H9 (cell line): Measurements from ENCODE around the gene ACAD9. TPM values are rescaled to one million over a fixed set of nuclear protein-coding genes. Genes with fewer than 3 reads are reported as not detected.
A peak's percentile ranks its signal among the peaks of the same experiment; 100 is the strongest.

ENCODE experiments used
- DNase-seq: peaks from one replicate; pipeline ENCODE4 v3.0.0-alpha.2; 2017
- H2AFZ ChIP-seq: one replicate; pipeline ENCODE4 v1.6.1; 2013; ENCODE audit warnings: mild to moderate bottlenecking, low read length, control low read depth, moderate library complexity
- H2AK5ac ChIP-seq: 2 replicates; pipeline ENCODE4 v1.6.1; 2013; ENCODE audit warnings: low read length, control low read depth, mixed read lengths; ENCODE audit not compliant: insufficient read length
- H2BK120ac ChIP-seq: one replicate; pipeline ENCODE4 v1.6.1; 2013; ENCODE audit warnings: low read depth, mild to moderate bottlenecking, low read length, control low read depth, inconsistent platforms; ENCODE audit not compliant: poor library complexity, severe bottlenecking
- H2BK12ac ChIP-seq: 2 replicates; pipeline ENCODE4 v1.6.1; 2013; ENCODE audit warnings: low read length, control low read depth, mixed read lengths, low read depth; ENCODE audit not compliant: insufficient read length
- H2BK15ac ChIP-seq: 2 replicates; pipeline ENCODE4 v1.6.1; 2013; ENCODE audit warnings: low read depth, low read length, control low read depth
- H2BK20ac ChIP-seq: one replicate; pipeline ENCODE4 v1.6.1; 2013; ENCODE audit warnings: low read depth, mild to moderate bottlenecking, low read length, control low read depth, inconsistent platforms; ENCODE audit not compliant: poor library complexity, severe bottlenecking
- H2BK5ac ChIP-seq: 2 replicates; pipeline ENCODE4 v1.6.1; 2013; ENCODE audit warnings: low read length, control low read depth, mixed read lengths; ENCODE audit not compliant: insufficient read length
- H3K14ac ChIP-seq: 2 replicates; pipeline ENCODE4 v1.6.1; 2013; ENCODE audit warnings: low read length, control low read depth; ENCODE audit not compliant: insufficient read depth
- H3K18ac ChIP-seq: 2 replicates; pipeline ENCODE4 v1.6.1; 2013; ENCODE audit warnings: low read depth, mild to moderate bottlenecking, mixed read lengths, low read length, control low read depth; ENCODE audit not compliant: insufficient read length
- H3K23ac ChIP-seq: 2 replicates; pipeline ENCODE4 v1.6.1; 2013; ENCODE audit warnings: low read length, control low read depth, mixed read lengths, low read depth; ENCODE audit not compliant: insufficient read length
- H3K23me2 ChIP-seq: 2 replicates; pipeline ENCODE4 v1.6.1; 2013; ENCODE audit warnings: low read depth, mild to moderate bottlenecking, mixed read lengths, low read length, control low read depth; ENCODE audit not compliant: insufficient read length, poor library complexity, severe bottlenecking
- H3K27ac ChIP-seq: 2 replicates; pipeline ENCODE4 v1.5.1; 2013; ENCODE audit warnings: low read length, control low read depth, mixed read lengths, low read depth; ENCODE audit not compliant: insufficient read length
- H3K27me3 ChIP-seq: 2 replicates; pipeline ENCODE4 v1.6.1; 2013; ENCODE audit warnings: low read length, control low read depth, inconsistent platforms; ENCODE audit not compliant: insufficient read depth
- H3K4ac ChIP-seq: 2 replicates; pipeline ENCODE4 v1.6.1; 2013; ENCODE audit warnings: low read depth, mild to moderate bottlenecking, control low read depth, inconsistent platforms, low read length, moderate library complexity
- H3K4me1 ChIP-seq: 2 replicates; pipeline ENCODE4 v1.6.1; 2013; ENCODE audit warnings: low read length, control low read depth, inconsistent platforms; ENCODE audit not compliant: insufficient read depth
- H3K4me2 ChIP-seq: 2 replicates; pipeline ENCODE4 v1.6.1; 2013; ENCODE audit warnings: low read length, control low read depth, mixed read lengths; ENCODE audit not compliant: insufficient read length, insufficient read depth
- H3K56ac ChIP-seq: 2 replicates; pipeline ENCODE4 v1.6.1; 2013; ENCODE audit warnings: low read depth, mild to moderate bottlenecking, mixed read lengths, low read length, control low read depth; ENCODE audit not compliant: insufficient read length
- H3K79me1 ChIP-seq: 2 replicates; pipeline ENCODE4 v1.6.1; 2013; ENCODE audit warnings: low read depth, mild to moderate bottlenecking, moderate library complexity, low read length, control low read depth, inconsistent platforms; ENCODE audit not compliant: insufficient read depth, poor library complexity, severe bottlenecking
- H3K79me2 ChIP-seq: 2 replicates; pipeline ENCODE4 v1.6.1; 2013; ENCODE audit warnings: low read length, control low read depth, inconsistent platforms; ENCODE audit not compliant: insufficient read depth
- H3K9ac ChIP-seq: 2 replicates; pipeline ENCODE4 v1.6.1; 2013; ENCODE audit warnings: low read length, control low read depth, mixed read lengths; ENCODE audit not compliant: insufficient read length; ENCODE audit errors: extremely low read depth
- H3K9me3 ChIP-seq: one replicate; pipeline ENCODE4 v1.6.1; 2013; ENCODE audit warnings: low read depth, low read length, inconsistent platforms; ENCODE audit not compliant: control insufficient read depth
- H3T11ph ChIP-seq: one replicate; pipeline ENCODE4 v1.6.1; 2013; ENCODE audit warnings: mild to moderate bottlenecking, low read length, control low read depth, inconsistent platforms
- H4K20me1 ChIP-seq: one replicate; pipeline ENCODE4 v1.6.1; 2013; ENCODE audit not compliant: control insufficient read depth, insufficient read length, insufficient read depth
- H4K5ac ChIP-seq: 2 replicates; pipeline ENCODE4 v1.6.1; 2013; ENCODE audit warnings: low read depth, mild to moderate bottlenecking, mixed read lengths, low read length, control low read depth; ENCODE audit not compliant: insufficient read length
- H4K8ac ChIP-seq: replicated peaks from 2 replicates; pipeline ENCODE4 v1.6.1; 2013; ENCODE audit warnings: low read length, control low read depth, mixed read lengths, low read depth; ENCODE audit not compliant: insufficient read length
- H4K91ac ChIP-seq: 2 replicates; pipeline ENCODE4 v1.6.1; 2013; ENCODE audit warnings: low read depth, mild to moderate bottlenecking, moderate library complexity, mixed read lengths, low read length, control low read depth; ENCODE audit not compliant: insufficient read length
- H3K27ac Mint-ChIP-seq, 3 experiments: 2 replicates in 2 of 3; 3 replicates in 1 of 3; pipeline ENCODE4 v1.8.0; 2020 to 2021; ENCODE audit warnings: mixed read lengths in 3 of 3, mild to moderate bottlenecking in 1 of 3, moderate library complexity in 1 of 3
- H3K27me3 Mint-ChIP-seq: 2 replicates; pipeline ENCODE4 v1.8.0; 2021; ENCODE audit warnings: low read depth, mild to moderate bottlenecking, moderate library complexity, mixed read lengths
- H3K36me3 Mint-ChIP-seq, 3 experiments: 2 replicates in 2 of 3; 3 replicates in 1 of 3; pipeline ENCODE4 v1.8.0; 2020 to 2021; ENCODE audit warnings: low read depth in 3 of 3, mixed read lengths in 3 of 3; ENCODE audit not compliant: insufficient read depth in 1 of 3
- H3K4me1 Mint-ChIP-seq, 2 experiments: 2 replicates each; pipeline ENCODE4 v1.8.0; 2020; ENCODE audit warnings: mixed read lengths in 2 of 2
- H3K4me3 Mint-ChIP-seq, 2 experiments: 2 replicates in 1 of 2; 3 replicates in 1 of 2; pipeline ENCODE4 v1.8.0; 2020 to 2021; ENCODE audit warnings: mild to moderate bottlenecking in 2 of 2, mixed read lengths in 2 of 2, moderate library complexity in 1 of 2
- H3K9me3 Mint-ChIP-seq, 2 experiments: 2 replicates in 1 of 2; 3 replicates in 1 of 2; pipeline ENCODE4 v1.8.0; 2020; ENCODE audit warnings: mild to moderate bottlenecking in 2 of 2, mixed read lengths in 2 of 2, moderate library complexity in 1 of 2
- CTCF ChIP-seq: fragments of 200-600 bp; sonication (generic); conservative IDR thresholded peaks from 3 replicates; pipeline ENCODE4 v1.8.0; 2021; ENCODE audit warnings: antibody characterized with exemption, mild to moderate bottlenecking
- WGBS: extraction: QIAGEN DNeasy Blood & Tissue Kit; methylation state at CpG from one replicate; pipeline ENCODE4 v1.1.7; 2013; ENCODE audit warnings: missing lambda C conversion rate, low lambda C conversion rate, mixed read lengths; ENCODE audit not compliant: insufficient read length; ENCODE audit errors: extremely low coverage; 5-methylcytosine and 5-hydroxymethylcytosine counted together
- total RNA-seq: library from RNA; stranded (reverse); gene quantifications from 2 replicates; pipeline ENCODE4 v1.2.1, GENCODE V29; 2021

The ACAD9 gene
- total RNA-seq, 1 experiment from 2014 or later = 43.1 TPM

- H3K56ac ChIP-seq = no peak overlapping the region
- no peak overlapping the region for H2AK5ac ChIP-seq
- H3K4ac ChIP-seq = no peak overlapping the region
- H3K36me3 Mint-ChIP-seq = peaks cover 7 to 10% (median 7%) of the 10 kb centered on the region in 3 experiments; a peak in 6 of 7 replicates
- no peak overlapping the region for H3K14ac ChIP-seq
- no peak overlapping the region for H3K4me3 Mint-ChIP-seq
- TF ChIP-seq CTCF = peak; percentile 44; the same call in 1 of the 3 replicates
- H4K91ac ChIP-seq = no peak overlapping the region
- no peak overlapping the region for H3K27ac Mint-ChIP-seq
- H2BK5ac ChIP-seq = no peak overlapping the region
- H3K4me1 Mint-ChIP-seq = peaks cover 20 to 23% of the 10 kb centered on the region in 2 experiments
- no peak overlapping the region for H4K8ac ChIP-seq
- no peaks in the 10 kb centered on the region for H3K4me1 ChIP-seq
- H3K9me3 ChIP-seq = peaks cover 7% of the 10 kb centered on the region
- no peak overlapping the region for H3K27ac ChIP-seq
- no peak overlapping the region for H2BK20ac ChIP-seq
- no peak overlapping the region for H3K18ac ChIP-seq
- H4K5ac ChIP-seq = no peak overlapping the region
- no CpG with 5 or more reads among the region's 11 CpGs for WGBS
- H2BK15ac ChIP-seq = no peak overlapping the region
- no peaks in the 10 kb centered on the region for H3K79me1 ChIP-seq
- no peak overlapping the region for H2BK120ac ChIP-seq
- no peak overlapping the region for H3K23ac ChIP-seq
- H2AFZ ChIP-seq = no peak overlapping the region
- no peaks in the 10 kb centered on the region for H3K27me3 ChIP-seq
- no peak for DNase-seq
- no peak overlapping the region for H3K9ac ChIP-seq
- H3K79me2 ChIP-seq = no peaks in the 10 kb centered on the region
- H3K23me2 ChIP-seq = peaks cover 6% of the 10 kb centered on the region
- no peaks in the 10 kb centered on the region for H3K27me3 Mint-ChIP-seq
- no peaks in the 10 kb centered on the region for H4K20me1 ChIP-seq
- no peak overlapping the region for H2BK12ac ChIP-seq
- no peak overlapping the region for H3T11ph ChIP-seq
- peaks cover 18 to 23% of the 10 kb centered on the region in 2 experiments for H3K9me3 Mint-ChIP-seq
- no peak overlapping the region for H3K4me2 ChIP-seq
These were observed 29.4 kb upstream of the ACAD9 start for GRCh38 chr3:128849911-128850455.
